Cardiac fibroblast (primary cell): ENCODE data around the gene DNAH3.

Experiments
- DNase-seq, 2 donors: peaks; one replicate each; pipeline versions ENCODE4 v3.0.0 to v3.0.0-alpha.2; 2010; ENCODE audit warnings: low read depth in 2 of 2
- H3K4me3 ChIP-seq, 2 donors: replicated peaks in 1 of 2; 1 replicate in 1 of 2; 2 replicates in 1 of 2; pipeline ENCODE4 v1.5.1; 2011; ENCODE audit warnings: low read depth in 2 of 2, low read length in 2 of 2, mild to moderate bottlenecking in 2 of 2, moderate library complexity in 1 of 2
- CTCF ChIP-seq: IDR thresholded peaks from one replicate; pipeline ENCODE4 v1.5.1; 2011; ENCODE audit warnings: low read depth, mild to moderate bottlenecking, low read length, inconsistent platforms

The DNAH3 gene

DNA sequence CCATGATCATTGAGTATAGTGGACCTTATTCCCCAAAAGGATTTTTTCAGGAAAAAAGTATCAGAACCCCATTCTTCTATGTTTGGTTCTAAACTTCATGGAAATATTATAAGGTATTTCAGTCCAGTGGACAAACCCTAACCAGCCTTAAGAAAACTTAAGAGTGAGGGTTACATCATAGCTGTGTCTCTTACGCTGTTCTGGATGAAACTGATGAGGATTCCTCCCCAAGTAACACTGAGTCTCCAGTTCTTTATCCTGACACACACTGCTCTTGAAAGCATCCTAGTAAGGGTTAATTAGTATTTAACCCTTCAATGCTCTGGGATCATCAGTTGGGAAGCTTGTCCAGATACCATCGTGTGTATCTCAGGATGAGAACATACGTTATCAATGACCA, 245.1 kb downstream of the DNAH3 start:
- DNase-seq, result peak; percentile 49 to 71
- no peak overlapping the region for H3K4me3 ChIP-seq

GRCh38 chr16:20904507-20905081, 246.1 kb downstream of the DNAH3 start:
- TF ChIP-seq CTCF, result no peak
- no peak overlapping the region for H3K4me3 ChIP-seq
- peak; percentile 83 to 89 for DNase-seq

More for the DNA sequence above, 245.1 kb downstream of the DNAH3 start:
- no peak for TF ChIP-seq CTCF

GRCh38 chr16:20903899-20904506, 246.6 kb downstream of the DNAH3 start:
- DNase-seq, result no peak
- no peak overlapping the region for H3K4me3 ChIP-seq
- no peak for TF ChIP-seq CTCF

GRCh38 chr16:20903116-20903898, 247.3 kb downstream of the DNAH3 start:
- no peak for TF ChIP-seq CTCF
- no peak overlapping the region for H3K4me3 ChIP-seq
- no peak for DNase-seq

GRCh38 chr16:20902426-20902825, 248.2 kb downstream of the DNAH3 start:
- no peak for DNase-seq
- H3K4me3 ChIP-seq, result no peak overlapping the region
- no peak for TF ChIP-seq CTCF

- peak overlapping the region; percentile 93 to 98 for H3K4me3 ChIP-seq
- peak; percentile 69 to 75 for DNase-seq
- TF ChIP-seq CTCF, result no peak
Observed at GRCh38 chr16:20901436-20902112, 249.1 kb downstream of the DNAH3 start.
